Measurements from ENCODE around the gene ARHGEF4.

ARHGEF4 gene

GRCh38 chr2:130871843-130872740, 35.4 kb downstream of the ARHGEF4 start:
- Mint-ChIP-seq H3K36me3 (no peaks in the 10 kb centered on the region), H3K9me3 (no peaks in the 10 kb centered on the region), H3K27ac (no peak overlapping the region), H3K27me3 (peaks cover 12% of the 10 kb centered on the region), H3K4me1 (no peaks in the 10 kb centered on the region), H3K4me3 (no peak overlapping the region)
- DNase-seq (ENCODE audit: low spot score in 2 of 2), result no peak
- no peak for ATAC-seq (ENCODE audit: low read depth)

DNA sequence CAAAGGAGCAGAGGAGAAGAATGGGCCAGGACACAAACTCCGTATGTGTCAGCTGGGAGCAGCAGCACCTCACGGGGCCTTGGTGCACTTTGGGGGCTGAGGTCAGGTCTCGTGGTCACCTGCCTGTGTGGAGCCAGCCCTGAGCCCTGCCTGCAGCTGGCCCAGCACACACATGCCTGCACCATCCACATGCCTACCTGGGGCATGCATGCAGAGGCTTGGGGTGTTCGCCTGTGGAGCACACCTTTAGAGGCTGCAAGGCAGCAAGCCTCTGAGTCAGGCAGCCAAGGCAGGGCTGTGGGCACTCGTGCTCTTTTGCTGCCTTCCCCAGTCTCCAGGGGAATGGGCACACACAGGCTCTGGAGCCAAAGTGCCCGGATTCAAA, 36.0 kb downstream of the ARHGEF4 start:
- Mint-ChIP-seq H3K36me3 (no peaks in the 10 kb centered on the region), H3K4me1 (no peaks in the 10 kb centered on the region), H3K4me3 (no peak overlapping the region), H3K27ac (no peak overlapping the region), H3K27me3 (peaks cover 12% of the 10 kb centered on the region), H3K9me3 (no peaks in the 10 kb centered on the region)
- DNase-seq (ENCODE audit: low spot score in 2 of 2) (no peak), ATAC-seq (ENCODE audit: low read depth) (no peak)

GRCh38 chr2:130873700-130874346, 37.1 kb downstream of the ARHGEF4 start:
- H3K36me3 Mint-ChIP-seq, result no peaks in the 10 kb centered on the region
- H3K4me1 Mint-ChIP-seq, result no peaks in the 10 kb centered on the region
- ATAC-seq (ENCODE audit: low read depth) (peak; percentile 78), DNase-seq (ENCODE audit: low spot score in 2 of 2) (peak; percentile 52 to 53)
- H3K27ac Mint-ChIP-seq, result no peak overlapping the region
- no peaks in the 10 kb centered on the region for H3K9me3 Mint-ChIP-seq
- no peak overlapping the region for H3K4me3 Mint-ChIP-seq
- H3K27me3 Mint-ChIP-seq, result peaks cover 11% of the 10 kb centered on the region

GRCh38 chr2:130874512-130874911, 37.8 kb downstream of the ARHGEF4 start:
- Mint-ChIP-seq H3K4me1 (no peaks in the 10 kb centered on the region), H3K4me3 (no peak overlapping the region), H3K27ac (no peak overlapping the region), H3K36me3 (no peaks in the 10 kb centered on the region), H3K9me3 (no peaks in the 10 kb centered on the region), H3K27me3 (peaks cover 5% of the 10 kb centered on the region)
- DNase-seq (ENCODE audit: low spot score in 2 of 2) (no peak), ATAC-seq (ENCODE audit: low read depth) (no peak)

- Mint-ChIP-seq H3K4me1 (no peaks in the 10 kb centered on the region), H3K36me3 (no peaks in the 10 kb centered on the region), H3K9me3 (no peaks in the 10 kb centered on the region), H3K4me3 (no peak overlapping the region), H3K27me3 (peaks cover 3% of the 10 kb centered on the region), H3K27ac (no peak overlapping the region)
- ATAC-seq (ENCODE audit: low read depth) (no peak), DNase-seq (ENCODE audit: low spot score in 2 of 2) (no peak)
Observed at GRCh38 chr2:130875935-130876334, 39.2 kb downstream of the ARHGEF4 start.

GRCh38 chr2:130877258-130877657, 40.5 kb downstream of the ARHGEF4 start:
- H3K36me3 Mint-ChIP-seq, result no peaks in the 10 kb centered on the region
- H3K27me3 Mint-ChIP-seq, result peaks cover 8% of the 10 kb centered on the region
- ATAC-seq (ENCODE audit: low read depth), result no peak
- no peaks in the 10 kb centered on the region for H3K9me3 Mint-ChIP-seq
- H3K4me3 Mint-ChIP-seq, result no peak overlapping the region
- H3K27ac Mint-ChIP-seq, result no peak overlapping the region
- no peaks in the 10 kb centered on the region for H3K4me1 Mint-ChIP-seq
- no peak for DNase-seq (ENCODE audit: low spot score in 2 of 2)

DNA sequence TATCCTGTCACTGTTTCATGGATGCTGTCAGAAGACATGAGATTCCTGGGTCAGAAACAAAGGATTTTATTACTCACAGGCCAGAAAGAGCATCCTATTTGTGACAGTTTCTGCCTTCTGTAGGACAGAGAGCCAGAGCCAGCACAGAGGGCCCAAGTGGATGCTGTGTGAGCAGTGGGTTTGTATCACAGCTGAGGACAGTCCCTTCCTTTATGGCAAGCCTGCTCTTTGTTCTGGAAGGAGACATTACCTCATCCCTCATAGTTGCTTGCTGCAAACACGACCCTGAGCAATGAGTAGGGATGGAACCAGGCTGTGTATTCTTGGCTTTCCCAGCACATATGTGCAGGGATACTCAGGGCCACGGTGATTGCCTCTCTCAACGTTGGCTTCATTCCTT, 41.6 kb downstream of the ARHGEF4 start:
- H3K4me1 Mint-ChIP-seq, result no peaks in the 10 kb centered on the region
- ATAC-seq (ENCODE audit: low read depth) (no peak), DNase-seq (ENCODE audit: low spot score in 2 of 2) (no peak)
- no peaks in the 10 kb centered on the region for H3K9me3 Mint-ChIP-seq
- no peak overlapping the region for H3K4me3 Mint-ChIP-seq
- peaks cover 8% of the 10 kb centered on the region for H3K27me3 Mint-ChIP-seq
- no peak overlapping the region for H3K27ac Mint-ChIP-seq
- H3K36me3 Mint-ChIP-seq, result no peaks in the 10 kb centered on the region

DNA sequence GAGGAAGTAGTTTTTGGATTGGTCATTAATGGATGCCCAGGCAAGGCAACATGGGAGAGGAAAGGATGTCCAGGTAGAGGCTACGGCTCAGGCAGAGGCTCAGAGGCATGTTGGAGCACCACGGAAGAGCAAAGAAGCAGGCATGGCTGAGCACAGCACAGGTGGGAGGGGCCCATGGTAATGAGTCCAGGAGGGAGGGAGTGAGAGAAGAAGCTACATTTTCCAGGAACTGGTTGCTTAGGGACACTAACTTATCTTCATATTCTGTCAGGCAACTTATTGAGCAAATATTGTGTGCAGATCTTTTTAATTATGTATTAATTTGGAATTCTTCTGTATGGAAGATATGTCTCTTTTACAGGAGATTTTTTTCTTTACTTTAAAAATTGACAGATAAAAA, 42.2 kb downstream of the ARHGEF4 start:
- H3K27ac Mint-ChIP-seq, result no peak overlapping the region
- peaks cover 8% of the 10 kb centered on the region for H3K27me3 Mint-ChIP-seq
- no peak overlapping the region for H3K4me3 Mint-ChIP-seq
- no peaks in the 10 kb centered on the region for H3K4me1 Mint-ChIP-seq
- DNase-seq (ENCODE audit: low spot score in 2 of 2) (no peak), ATAC-seq (ENCODE audit: low read depth) (no peak)
- H3K36me3 Mint-ChIP-seq, result no peaks in the 10 kb centered on the region
- no peaks in the 10 kb centered on the region for H3K9me3 Mint-ChIP-seq

DNA sequence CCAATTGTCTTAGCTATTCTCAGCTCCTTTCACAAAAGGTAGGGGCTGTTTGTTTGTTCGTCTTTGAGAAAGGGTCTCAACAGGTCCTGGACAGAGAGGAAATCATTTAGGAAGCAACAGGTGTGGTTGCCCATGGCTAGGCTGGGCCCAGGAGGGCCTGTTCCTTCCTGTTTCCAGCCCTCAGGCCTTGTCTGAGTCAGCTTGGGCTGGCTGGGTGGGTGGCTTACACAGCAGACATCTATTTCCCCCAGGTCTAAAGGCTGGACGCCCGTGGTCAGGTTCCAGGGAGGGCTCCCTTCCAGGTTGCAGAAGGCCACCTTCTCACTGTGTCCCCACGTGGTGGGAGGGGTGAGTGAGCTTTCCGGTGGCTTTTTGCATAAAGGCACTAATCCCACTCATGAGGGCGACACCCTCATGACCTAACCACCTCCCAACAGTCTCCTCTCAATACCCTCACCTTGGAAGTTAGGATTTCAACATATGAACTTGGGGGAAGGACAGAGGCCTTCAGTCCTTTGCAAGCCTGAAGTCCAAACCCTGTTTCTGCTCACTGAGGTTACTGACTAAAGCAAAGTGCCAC, 45.5 kb downstream of the ARHGEF4 start:
- no peaks in the 10 kb centered on the region for H3K36me3 Mint-ChIP-seq
- H3K27ac Mint-ChIP-seq, result no peak overlapping the region
- H3K4me1 Mint-ChIP-seq, result no peaks in the 10 kb centered on the region
- no peaks in the 10 kb centered on the region for H3K9me3 Mint-ChIP-seq
- ATAC-seq (ENCODE audit: low read depth), result no peak
- DNase-seq (ENCODE audit: low spot score in 2 of 2), result no peak
- peaks cover 5% of the 10 kb centered on the region for H3K27me3 Mint-ChIP-seq
- H3K4me3 Mint-ChIP-seq, result no peak overlapping the region

GRCh38 chr2:130882991-130883390, 46.3 kb downstream of the ARHGEF4 start:
- H3K4me1 Mint-ChIP-seq, result no peaks in the 10 kb centered on the region
- H3K9me3 Mint-ChIP-seq, result no peaks in the 10 kb centered on the region
- no peak overlapping the region for H3K27ac Mint-ChIP-seq
- H3K4me3 Mint-ChIP-seq, result no peak overlapping the region
- peaks cover 5% of the 10 kb centered on the region for H3K27me3 Mint-ChIP-seq
- no peaks in the 10 kb centered on the region for H3K36me3 Mint-ChIP-seq
- ATAC-seq (ENCODE audit: low read depth) (no peak), DNase-seq (ENCODE audit: low spot score in 2 of 2) (no peak)

GRCh38 chr2:130883496-130883895, 46.8 kb downstream of the ARHGEF4 start:
- Mint-ChIP-seq H3K27me3 (peaks cover 5% of the 10 kb centered on the region), H3K36me3 (no peaks in the 10 kb centered on the region), H3K27ac (no peak overlapping the region), H3K9me3 (no peaks in the 10 kb centered on the region), H3K4me1 (no peaks in the 10 kb centered on the region), H3K4me3 (no peak overlapping the region)
- ATAC-seq (ENCODE audit: low read depth) (no peak), DNase-seq (ENCODE audit: low spot score in 2 of 2) (no peak)

DNA sequence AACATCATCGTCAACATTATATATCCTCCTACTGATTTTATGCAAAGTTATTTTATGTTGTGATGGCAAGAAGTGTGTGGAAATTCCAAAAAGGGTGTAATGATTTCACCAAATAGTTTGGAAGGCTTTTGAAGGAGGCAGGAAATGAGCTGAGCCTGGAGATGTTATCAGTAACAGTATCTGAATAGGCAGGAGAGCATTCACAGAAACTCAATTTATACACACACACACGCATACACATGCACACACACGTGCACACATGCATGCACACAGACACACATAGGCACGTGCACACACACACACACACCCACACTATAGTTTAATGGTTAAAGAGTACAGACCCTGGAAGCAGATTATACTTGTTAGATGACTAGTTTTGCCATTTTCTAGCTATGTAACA, 47.3 kb downstream of the ARHGEF4 start:
- Mint-ChIP-seq H3K4me3 (no peak overlapping the region), H3K4me1 (no peaks in the 10 kb centered on the region), H3K36me3 (no peaks in the 10 kb centered on the region), H3K27me3 (peaks cover 5% of the 10 kb centered on the region), H3K9me3 (no peaks in the 10 kb centered on the region), H3K27ac (no peak overlapping the region)
- ATAC-seq (ENCODE audit: low read depth) (no peak), DNase-seq (ENCODE audit: low spot score in 2 of 2) (no peak)

DNA sequence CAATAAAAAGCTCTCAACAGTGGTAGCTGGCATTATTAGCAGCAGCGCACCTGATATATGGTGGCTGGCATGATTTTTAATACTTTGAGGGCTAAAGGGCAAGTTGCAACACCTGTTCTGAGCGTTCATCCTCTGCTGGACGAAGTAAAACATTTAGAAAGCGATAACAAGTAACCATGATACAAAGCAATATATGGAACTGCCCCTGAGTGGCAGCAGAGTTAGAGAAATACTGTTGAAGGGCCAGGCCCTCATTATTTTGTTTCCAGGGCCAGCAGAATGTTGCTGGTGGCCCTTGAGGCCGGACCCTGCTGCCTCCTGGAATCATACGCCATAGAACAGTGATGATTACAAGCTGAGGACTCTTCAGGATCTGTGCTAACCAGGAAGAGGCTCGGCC, 47.8 kb downstream of the ARHGEF4 start:
- Mint-ChIP-seq H3K4me1 (no peaks in the 10 kb centered on the region), H3K27me3 (peaks cover 5% of the 10 kb centered on the region), H3K27ac (no peak overlapping the region), H3K9me3 (no peaks in the 10 kb centered on the region), H3K36me3 (no peaks in the 10 kb centered on the region), H3K4me3 (no peak overlapping the region)
- ATAC-seq (ENCODE audit: low read depth) (no peak), DNase-seq (ENCODE audit: low spot score in 2 of 2) (no peak)

- DNase-seq (ENCODE audit: low spot score in 2 of 2) (no peak), ATAC-seq (ENCODE audit: low read depth) (no peak)
- Mint-ChIP-seq H3K27me3 (peaks cover 4% of the 10 kb centered on the region), H3K9me3 (no peaks in the 10 kb centered on the region), H3K27ac (no peak overlapping the region), H3K36me3 (no peaks in the 10 kb centered on the region), H3K4me1 (peaks cover 1% of the 10 kb centered on the region), H3K4me3 (no peak overlapping the region)
Observed at GRCh38 chr2:130887643-130888042, 50.9 kb downstream of the ARHGEF4 start.

Data from memory B cell (primary cell).